GM15510 (cell line): ENCODE results near the gene COX8A.

Experiments used
- POLR2A ChIP-seq: IDR thresholded peaks from 3 replicates; pipeline ENCODE4 v1.6.1; 2011; ENCODE audit warnings: borderline replicate concordance; ENCODE audit not compliant: insufficient read length; ENCODE audit errors: extremely low read depth

COX8A gene

GRCh38 chr11:64007629-64008282 lies 33.3 kb downstream of the COX8A start:
- TF ChIP-seq POLR2A: no peak

DNA sequence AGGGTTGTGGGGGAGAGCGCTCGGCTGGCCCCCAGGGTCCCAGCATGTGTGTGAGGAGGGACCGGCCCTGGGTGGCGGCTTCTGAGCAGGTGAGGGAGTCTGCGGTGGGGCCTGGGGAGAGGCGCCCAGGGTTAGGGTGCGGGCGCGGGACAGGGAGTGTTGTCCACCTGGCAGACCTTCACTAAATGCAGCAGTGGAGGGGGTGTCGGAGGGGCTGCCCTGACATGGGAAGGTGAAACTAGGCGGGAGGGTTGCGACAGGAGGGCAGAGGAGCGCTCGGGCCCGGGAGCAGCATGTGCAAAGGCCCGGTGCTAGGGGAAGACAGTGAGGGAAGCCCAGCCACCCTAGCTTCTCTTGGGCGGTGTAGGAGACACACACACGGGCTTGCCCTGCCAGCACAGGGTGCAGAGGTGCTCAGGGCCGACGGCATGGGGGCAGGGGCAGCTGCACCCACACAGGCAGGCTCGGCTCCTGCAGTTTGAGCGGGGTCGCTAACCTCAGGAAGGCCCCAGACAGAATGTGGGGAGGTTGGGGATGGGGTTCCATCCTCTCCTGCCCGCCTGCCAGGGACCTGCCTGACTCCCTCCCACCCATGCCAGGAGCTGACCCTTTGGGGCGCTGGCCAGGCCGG lies 34.0 kb downstream of the COX8A start:
- TF ChIP-seq POLR2A: no peak

- no peak for TF ChIP-seq POLR2A
Measured at GRCh38 chr11:64008914-64009633, 34.7 kb downstream of the COX8A start.

GRCh38 chr11:64009710-64010109 lies 35.3 kb downstream of the COX8A start:
- no peak for TF ChIP-seq POLR2A

DNA sequence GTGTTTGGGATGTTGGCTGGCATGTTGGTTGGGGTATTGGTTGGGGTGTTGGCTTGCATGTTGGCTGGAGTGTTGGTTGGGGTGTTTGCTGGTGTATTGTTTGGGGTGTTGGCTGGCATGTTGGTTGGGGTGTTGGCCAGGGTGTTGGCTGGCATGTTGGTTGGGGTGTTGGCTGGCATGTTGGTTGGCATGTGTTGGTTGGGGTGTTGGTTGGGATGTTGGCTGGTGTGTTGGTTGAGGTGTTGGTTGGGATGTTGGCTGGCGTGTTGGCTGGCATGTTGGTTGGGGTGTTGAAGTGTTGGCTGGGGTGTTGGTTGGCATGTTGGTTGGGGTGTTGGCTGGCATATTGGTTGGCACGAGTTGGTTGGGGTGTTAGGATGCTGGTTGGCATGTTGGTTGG lies 36.4 kb downstream of the COX8A start:
- TF ChIP-seq POLR2A: no peak

GRCh38 chr11:64011371-64011770 lies 37.0 kb downstream of the COX8A start:
- TF ChIP-seq POLR2A: no peak

- no peak for TF ChIP-seq POLR2A
Measured at GRCh38 chr11:64013141-64013896, 38.9 kb downstream of the COX8A start.

GRCh38 chr11:64014356-64014755 lies 39.9 kb downstream of the COX8A start:
- TF ChIP-seq POLR2A: no peak

DNA sequence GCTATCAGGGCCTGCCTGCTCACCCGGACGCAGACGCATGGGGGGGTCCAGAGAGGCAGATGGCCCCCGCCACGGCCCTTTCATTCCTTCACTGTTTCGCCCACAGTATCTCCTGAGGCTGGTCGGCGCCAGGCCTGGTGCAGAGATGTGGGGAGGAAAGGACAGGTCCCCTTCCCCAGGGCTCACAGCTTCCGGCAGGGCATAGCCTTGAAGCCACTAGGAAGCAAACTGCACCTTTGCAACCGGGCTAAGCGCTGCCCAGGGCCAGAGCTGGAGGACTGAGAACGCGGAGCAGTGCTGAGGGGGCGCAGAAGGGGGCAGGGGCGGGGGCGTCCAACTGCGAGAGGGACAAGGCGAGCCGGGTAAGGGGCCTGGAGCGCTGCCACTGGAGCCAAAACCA lies 41.1 kb downstream of the COX8A start:
- no peak for TF ChIP-seq POLR2A

DNA sequence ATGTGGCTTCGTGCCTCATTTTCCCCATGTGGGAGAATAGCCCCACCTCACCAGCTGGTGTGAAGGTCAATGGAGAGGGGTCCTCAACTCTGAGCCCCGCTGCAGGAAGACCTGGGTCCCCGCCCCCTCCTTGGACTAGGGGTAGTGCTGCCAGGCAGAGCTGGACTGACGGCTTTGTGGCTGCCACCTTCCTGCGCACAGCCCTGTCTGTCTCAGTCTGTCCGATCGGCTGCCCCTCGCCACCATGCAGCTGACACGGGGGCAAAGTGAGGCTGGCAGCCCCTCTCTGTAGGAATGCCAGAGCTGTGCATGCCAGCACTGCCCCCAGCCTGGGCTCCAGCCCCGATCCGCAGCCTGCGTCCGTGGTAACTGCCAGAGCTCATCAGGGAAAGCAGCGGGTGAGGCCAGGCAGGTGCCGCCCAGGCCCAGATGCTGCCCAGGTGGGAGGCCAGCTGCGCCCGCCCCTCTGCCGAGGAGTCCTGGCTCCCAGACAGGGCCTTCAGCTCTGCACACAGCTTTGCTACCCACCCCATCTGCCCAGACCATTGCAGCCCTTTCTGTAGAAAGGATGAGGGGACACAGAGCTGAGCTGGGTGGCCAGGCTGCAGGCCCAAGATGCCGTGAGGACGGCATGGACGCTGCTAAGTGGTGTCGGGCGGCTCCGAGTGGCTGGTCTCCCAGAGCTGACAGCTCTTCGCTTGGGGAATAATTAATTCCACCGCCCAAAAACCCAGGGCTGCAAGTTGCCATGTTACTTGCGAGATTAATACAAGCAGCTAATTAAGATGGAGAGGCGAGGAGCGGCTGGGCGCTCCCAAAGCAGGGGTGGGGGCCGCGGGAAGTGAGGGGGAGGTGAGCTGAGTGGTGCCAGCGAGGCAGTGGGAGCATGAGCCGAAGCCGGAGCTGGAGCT lies 41.8 kb downstream of the COX8A start:
- no peak for TF ChIP-seq POLR2A

DNA sequence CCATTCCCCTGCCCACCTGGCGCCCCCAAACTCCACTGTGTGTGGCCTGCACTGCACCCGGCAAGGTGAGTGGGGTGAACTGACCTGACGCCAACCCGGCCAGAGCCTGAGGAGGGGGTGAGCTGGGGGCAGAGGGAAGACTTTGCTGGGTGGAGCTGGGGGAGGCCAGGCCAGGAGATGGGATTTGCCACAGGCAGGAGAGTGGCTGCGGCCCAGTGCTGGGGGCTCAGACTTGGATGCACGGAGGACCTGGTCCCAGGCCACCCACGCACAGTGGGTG lies 43.5 kb downstream of the COX8A start:
- no peak for TF ChIP-seq POLR2A

- TF ChIP-seq POLR2A: no peak
Measured at GRCh38 chr11:64018310-64018709, 43.9 kb downstream of the COX8A start.

DNA sequence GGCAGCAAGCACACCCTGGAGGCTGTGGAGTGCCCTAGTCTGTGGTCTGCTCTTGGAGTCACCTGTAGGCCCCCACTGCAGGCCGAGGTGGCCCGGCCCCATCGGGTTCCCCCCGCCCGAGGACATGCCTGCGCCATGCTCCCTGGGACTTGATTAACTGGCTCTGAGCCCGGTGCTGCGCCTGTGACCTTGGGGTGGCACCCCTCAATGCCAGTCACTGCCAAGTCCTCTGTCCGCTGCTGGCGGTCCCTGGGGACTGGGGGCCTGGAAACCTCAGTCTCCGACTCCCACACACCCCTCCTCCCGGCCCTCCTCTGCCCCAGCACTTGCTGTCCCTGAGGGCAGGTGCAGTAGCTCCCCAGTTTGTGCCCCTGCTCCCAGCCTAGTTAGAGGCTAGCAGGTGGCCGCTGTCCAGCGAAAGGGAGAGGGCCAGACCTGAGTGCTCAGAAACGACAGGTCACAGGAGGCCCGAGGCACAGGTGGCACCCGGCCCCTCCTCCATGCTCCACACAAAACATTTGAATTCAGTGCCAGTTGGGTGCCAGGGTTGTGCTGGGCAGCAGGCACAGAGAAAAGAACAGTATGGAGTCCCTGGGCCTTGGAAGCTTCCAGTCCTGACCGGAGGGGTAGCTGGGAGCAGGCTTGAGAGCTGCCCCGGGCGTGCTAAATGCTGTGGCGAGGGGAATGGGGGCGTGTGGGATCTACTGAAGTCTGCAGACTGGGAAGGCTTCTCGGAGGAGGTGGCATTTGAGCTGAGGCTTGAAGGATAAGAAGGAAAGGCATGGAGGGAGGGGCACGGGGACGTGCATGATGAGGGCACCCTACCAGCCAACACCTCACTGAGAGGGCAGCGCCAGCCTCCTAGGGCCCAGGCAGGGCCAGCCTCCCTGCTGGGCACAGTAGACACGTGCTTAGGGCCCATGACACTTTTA lies 45.0 kb downstream of the COX8A start:
- TF ChIP-seq POLR2A: no peak
